Activated CD8-positive, alpha-beta memory T cell treated with anti-CD3 and anti-CD28 coated beads, Interleukin-2, amount 10 ng/mL, durations not matched to agents 7 days and 5 days (primary cell): ENCODE measurements around the gene KCNAB1. TPM values are rescaled to one million over a fixed set of nuclear protein-coding genes. Genes with fewer than 3 reads are reported as not detected.

Experiments used
- total RNA-seq, 2 experiments: library from RNA; stranded (reverse); gene quantifications; one replicate each; pipeline ENCODE4 v1.2.3, GENCODE V29; 2021

The KCNAB1 gene
- total RNA-seq, 2 experiments from 2014 or later: 0.19 TPM; not detected in 1

Other genes with a start within 250 kb of the KCNAB1 start
- 100 to 1,000 TPM in 1 of 2 experiments, 10 to 100 TPM in 1; 96.9 to 104 TPM for gene GMPS, start 249.9 kb upstream of the KCNAB1 start, total RNA-seq